ENCODE data around the gene MYL4.
"Not testable (repeated sequence)": the region's sequence is repeated elsewhere in the genome, so short reads cannot be mapped to it uniquely, and the experiment has no call there.

- not testable (repeated sequence) for TF ChIP-seq EZH2 (IDR thresholded peaks at IDR 0.05); POLR2AphosphoS5 (IDR thresholded peaks at IDR 0.05; ENCODE audit: borderline replicate concordance, low read depth, low read length); FOXP2 (optimal IDR thresholded peaks at IDR 0.05; ENCODE audit: control extremely low read depth, extremely low read length, insufficient read depth)
Measured at GRCh38 chr17:47174823-47175222, 34.3 kb upstream of the MYL4 start.
